GM19395 (cell line): ENCODE data around the gene TMEM37.

Experiments
- ATAC-seq: cut with Tn5 transposase; IDR thresholded peaks from one replicate; pipeline ENCODE4 v1.9.1; 2021; ENCODE audit warnings: mild to moderate bottlenecking, moderate library complexity; ENCODE audit not compliant: unreplicated experiment

The TMEM37 gene

DNA sequence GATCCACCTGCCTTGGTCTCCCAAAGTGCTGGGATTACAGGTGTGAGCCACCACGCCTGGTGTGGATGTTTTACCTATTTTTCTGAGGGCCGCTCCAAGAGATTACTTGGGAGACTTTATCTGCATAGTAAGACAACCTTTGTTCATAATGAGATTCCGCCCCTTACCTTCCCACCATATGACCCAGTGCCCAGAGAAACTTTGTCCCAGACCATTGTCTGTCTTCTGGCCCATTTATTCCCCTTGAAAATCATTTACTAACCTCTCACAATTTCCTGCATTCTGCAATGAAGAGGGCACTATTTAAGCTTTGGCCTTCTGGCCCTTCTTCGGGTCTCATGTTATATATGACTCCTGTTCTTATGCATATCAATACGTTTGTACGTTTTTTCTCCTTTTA, 13.7 kb upstream of the TMEM37 start:
- ATAC-seq = no peak

DNA sequence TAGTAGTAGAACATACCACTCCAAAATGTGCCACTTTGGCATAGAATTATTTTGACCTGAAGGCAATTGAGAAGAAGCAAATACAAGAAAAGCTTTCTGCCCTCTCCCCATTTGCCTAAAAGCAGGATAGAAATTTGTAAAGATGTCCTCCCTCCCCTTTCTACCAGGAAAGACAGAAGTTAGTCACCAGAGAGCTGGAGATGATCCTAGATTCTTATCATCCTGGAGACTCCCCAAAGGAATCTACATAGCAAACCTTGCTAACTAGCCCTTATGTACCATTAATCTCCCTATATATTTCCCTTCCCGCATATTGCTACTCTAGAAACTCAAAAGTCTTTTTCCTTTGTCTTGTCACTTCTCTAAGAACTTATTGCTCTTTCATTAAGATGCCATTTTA, 12.6 kb upstream of the TMEM37 start:
- ATAC-seq = no peak

DNA sequence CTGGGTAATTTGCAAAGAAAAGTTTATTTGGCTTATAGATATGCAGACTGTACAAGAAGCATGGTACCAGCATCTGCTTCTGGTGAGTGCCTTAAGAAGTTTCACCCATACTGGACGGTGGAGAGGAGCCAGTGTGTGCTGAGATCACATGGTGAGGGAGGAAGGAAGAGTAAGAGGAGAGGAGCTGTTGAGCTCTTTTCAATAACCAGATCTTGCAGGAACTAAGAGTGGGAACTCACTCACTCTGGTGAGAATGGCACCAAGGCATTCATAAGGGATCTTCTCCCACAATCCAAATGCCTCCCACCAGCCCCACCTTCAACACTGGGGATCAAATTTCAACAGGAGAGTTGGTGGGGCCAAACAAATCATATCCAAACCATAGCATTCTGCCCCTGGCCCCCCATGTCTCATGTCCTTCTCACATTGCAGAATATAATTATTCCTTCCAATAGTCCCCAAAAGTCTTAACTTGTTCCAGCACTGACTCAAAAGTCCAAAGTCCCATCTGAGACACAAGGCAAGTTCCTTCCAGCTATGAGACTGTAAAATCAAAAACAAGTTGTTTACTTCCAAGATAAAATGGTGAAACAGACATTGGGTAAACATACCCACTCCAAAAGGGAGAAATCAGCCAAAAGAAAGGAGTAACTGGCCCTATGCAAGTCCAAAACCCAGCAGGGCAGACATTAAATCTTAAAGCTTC, 11.7 kb upstream of the TMEM37 start:
- ATAC-seq = no peak

DNA sequence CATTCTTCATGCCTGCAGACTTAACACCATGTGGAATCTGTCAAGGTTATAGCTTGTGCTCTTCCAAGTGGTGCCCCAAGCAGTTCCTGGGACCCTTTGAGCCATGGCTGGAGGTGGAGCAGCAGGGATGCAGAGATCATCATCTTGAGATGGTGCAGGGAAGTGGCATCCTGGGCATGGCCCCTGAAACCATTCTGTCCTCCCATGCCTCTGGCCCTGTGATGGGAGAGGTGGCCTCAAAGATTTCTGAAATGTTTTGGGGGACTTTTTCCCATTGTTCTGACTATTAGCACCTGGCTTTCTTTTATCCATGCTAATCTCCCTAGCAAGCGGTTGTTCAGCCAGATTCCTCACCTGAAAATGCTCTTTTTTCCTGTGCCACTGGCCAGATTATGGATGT, 10.3 kb upstream of the TMEM37 start:
- ATAC-seq = no peak

DNA sequence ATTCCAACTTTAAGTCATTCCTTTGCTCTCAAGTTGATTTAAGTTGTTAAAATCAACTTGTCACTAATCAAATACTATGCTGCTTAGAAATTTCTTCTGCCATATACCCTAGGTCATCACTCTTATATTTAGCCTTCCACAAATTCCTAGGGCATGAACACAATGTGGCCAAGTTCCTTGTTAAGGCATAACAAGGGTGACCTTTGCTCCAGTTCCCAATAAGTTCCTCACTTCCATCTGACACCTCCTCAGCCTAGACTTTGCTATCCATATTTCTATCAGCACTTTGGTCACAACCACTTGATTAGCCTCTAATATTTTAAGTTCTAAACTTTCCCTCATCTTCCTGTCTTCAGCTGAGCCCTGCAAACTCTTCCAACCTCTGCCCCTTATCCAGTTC, 9.9 kb upstream of the TMEM37 start:
- ATAC-seq = no peak

DNA sequence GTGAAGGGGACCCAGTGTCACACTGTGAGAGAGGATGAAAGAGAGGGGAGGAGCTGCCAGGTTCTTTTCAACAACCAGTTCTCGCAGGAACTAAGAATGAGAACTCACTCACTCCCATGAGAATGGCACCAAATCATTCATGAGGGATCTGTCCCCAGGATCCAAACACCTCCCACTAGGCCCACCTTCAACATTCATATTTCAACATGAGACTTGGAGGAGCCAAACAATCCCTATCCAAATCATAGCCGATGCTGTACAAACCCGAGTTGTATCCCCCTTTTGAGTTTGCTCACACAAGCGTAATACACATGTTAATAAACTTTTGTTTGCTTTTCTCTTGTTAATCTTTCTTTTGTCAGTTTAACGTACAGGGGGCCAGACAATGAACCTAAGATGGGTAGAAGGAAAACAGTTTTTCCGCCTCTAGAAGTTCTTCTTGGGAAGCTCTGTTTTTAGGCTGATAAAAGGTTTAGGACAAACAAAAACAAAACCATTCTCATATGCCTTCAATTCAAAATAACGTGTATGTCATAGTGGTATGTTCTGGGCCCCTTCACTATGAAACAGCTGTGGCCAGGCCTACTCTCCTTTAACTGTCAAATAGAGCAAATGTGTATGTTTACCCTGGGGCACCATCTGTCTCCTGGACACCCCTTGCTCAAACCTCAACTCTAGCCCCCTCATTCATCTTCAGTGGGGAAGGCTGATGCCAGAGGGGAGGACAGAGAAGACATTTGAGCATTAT, 9.1 kb upstream of the TMEM37 start:
- no peak for ATAC-seq

DNA sequence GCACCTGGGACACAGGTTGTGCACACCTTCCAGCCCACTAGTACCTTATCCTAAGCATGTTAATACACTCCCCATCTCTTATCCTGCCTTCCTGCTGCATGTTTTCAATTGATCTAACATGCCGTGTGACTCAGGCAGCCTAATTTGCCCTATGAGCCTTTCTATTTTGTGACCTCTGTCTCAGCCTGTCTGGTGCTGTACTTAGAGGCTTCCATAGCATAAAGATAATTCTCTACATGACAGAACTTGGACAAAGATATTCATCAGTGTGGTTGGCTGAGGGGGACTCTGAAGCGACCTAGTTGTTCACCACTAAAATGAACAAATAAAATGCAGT, 8.6 kb upstream of the TMEM37 start:
- ATAC-seq = no peak

DNA sequence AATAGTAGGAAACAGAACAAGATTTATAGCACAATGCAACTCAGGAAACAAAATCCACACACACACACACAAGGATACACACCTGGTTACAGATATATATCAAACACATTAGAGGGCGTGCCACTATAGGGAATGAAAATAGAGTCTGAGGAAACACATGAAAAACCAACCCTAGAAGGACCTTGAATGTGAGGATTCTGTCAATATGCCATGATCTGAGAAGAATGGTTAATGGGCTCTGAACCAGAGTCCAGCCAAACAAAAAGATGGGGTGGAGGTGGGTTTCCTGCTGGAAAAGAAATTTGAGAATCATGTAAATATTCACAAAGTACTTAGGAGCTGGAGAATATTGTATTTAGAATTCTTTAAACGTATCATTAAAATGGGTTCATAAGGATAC, 7.8 kb upstream of the TMEM37 start:
- ATAC-seq = no peak

DNA sequence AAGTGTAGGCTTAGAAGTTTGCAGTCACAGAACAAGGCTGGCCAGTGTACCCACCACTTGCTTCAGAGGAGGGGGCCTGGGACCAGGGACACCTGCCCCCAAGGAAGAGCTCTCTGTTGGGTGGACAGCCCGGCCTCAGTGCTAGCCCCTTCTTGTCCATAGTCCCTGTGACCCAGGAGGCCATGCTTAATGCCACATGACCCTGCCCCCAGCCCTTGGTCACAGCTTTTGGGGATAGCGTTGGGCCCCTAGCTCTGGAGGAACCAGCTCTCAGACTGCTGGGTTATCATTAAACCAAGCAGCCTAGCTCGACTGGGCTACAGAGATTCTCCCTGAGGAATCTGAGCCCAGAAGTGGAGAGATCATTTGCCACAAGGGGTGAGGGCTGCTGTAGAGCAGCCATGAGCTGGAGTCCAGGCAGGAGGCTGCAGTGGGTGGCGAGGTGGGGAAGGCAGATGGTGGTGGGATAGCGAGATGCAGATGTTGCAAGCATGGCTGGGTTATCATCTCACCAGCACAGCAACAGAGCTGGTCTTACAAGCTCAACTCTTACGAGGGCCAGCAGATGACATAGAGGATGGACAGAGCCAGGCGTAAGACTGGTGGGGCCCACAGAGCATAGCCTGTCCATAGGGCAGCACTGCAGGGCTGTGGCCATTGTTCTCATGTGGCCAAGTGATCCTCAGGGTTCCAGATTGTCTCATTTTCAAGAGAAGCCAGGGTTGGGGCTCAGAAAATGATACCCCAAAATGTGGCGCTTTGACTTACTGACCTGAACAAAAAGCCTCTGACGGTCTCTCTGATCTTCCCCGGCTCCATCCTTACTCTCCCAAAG, 7.2 kb upstream of the TMEM37 start:
- ATAC-seq = no peak

DNA sequence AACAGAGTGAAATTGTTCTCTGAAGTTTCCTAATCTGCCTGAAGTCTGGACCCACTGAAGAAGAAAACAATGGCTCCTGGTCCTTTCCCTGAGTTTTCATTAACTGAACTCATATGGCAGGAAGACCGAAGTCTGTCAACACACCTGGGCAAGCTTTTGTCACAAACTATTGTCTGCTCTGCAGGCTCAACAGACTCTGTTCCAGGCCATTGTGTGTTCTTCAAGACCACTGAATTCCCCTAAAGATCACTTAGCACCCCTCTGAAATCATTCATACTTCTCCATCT, 6.6 kb upstream of the TMEM37 start:
- ATAC-seq = no peak

DNA sequence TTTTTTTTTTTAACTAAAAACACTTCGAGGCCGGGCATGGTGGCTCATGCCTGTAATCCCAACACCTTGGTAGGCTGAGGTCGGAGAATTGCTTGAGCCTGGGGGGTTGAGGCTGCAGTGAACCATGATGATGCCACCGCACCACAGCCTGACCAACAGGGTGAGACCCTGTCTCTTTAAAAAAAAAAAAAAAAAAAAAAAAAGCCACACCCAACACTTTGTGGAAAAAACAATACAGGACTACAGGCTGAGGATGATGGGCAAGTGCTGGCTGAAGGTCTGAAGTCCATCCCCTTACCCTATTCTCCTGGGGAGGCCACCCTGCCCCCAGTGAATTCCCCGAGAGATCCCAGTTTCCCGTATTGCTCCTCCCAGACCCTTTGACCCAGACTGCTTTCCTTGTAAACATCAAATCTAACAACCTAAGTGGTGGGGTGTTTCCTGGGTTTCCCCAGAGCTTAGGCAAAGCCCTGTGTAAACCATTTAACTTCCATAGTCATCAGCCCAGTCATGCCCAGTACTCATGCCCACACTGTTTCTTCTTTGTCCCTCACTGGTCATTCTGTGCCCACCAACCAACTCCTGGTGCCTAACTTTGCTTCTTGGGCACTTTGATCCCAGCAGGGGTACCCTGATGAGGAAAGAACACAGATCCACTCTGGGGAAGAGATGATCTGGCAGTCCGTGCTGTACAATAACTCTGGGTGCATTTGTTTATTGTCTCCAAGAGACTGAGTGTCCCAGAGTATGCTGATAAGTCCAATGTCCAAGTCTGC, 5.8 kb upstream of the TMEM37 start:
- no peak for ATAC-seq

DNA sequence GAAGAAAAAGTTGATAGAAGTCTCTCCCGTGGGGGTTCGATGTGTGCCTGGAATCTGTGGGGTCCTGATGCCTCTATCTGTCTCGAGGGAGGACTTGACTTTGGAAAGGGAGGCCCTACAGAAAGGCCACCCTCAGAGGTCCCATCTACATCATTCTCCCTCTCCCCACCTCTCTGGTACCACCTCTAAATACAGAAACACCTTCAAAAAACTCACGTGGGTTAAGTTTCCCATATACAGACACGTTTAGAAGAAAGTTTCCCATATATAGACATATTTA, 5.3 kb upstream of the TMEM37 start:
- ATAC-seq = no peak

DNA sequence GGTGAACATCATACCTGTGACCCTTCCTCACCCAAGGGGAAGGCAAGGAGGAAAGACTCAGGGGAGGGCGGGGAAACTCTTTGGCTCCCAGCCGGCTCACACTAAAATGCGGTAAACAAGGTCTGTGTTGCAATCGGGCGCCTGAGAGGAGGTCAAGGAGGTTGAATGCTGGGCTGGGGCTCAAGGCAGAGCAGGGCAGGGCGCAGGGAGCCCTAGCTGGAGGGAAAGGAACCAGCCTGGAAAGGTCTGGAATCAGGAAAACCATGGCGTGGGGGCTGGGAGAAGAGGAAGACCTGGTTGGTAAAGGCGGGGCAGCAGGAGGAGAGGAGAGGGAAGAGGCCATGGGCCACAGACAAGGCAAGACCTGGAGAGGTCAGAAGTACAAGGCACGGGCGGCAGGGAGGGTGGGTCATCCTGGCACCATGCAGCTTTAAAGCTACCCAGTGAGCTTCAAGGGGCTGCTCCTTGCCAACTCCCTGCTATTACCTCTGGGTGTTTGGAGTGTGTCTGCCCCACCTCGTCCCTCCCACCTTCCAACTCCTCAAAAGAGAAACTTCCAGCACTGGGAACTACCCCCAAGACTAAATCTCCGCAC, 4.8 kb upstream of the TMEM37 start:
- ATAC-seq = no peak

DNA sequence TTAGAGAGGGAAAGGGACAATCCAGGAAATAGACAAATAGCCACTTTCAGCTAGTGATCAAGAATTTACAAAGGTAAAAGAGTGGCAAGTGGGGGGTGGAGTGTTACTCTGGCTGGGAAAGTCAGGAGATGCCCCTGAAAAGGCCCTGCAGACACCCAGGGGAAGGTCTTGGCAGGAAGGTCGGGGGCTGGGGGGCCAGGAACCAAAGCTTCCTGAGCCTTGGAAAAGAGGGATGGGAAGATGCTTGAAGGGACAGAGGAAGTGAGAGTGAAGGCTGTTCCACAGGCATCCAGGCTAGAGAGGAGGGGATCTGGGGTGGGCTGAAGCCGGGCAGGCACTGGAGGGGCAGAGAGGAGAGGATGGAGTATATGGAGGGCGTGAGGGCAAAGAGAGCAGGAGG, 3.9 kb upstream of the TMEM37 start:
- ATAC-seq = no peak

DNA sequence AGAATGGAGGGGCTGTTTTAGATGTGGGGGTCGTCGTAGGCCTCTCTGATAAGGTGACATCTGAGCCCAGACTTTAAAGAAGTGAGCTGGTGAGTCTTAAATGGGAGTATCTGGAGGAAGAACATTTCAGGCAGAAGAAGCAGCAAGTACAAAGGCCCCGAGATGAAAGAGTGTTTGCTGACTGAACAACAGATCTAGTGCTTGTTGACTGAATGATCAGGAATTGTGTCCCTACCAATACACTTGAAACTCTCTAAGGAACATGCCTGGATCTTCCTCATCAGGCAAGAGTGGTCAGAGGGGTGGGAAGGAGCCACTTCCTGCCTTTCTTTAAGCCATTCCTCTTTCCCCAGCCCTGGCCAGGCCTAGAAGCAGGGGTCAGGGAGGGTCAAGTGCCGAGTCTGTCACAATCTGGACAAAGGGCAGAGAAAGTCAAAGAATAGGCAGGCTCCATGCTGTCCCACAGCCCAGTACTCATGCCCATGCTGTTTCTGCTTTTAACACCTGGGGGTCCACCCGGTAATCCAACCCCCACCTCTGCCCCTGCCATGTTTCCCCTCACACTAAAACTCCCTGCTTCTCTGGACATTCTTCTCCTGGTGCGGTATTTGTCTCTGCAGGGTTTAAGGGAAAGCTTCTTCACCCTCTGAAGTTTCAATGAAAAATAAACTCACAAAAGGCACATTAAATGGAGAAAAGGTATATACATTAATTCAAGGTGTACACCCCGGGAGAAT, 3.0 kb upstream of the TMEM37 start:
- ATAC-seq = no peak

DNA sequence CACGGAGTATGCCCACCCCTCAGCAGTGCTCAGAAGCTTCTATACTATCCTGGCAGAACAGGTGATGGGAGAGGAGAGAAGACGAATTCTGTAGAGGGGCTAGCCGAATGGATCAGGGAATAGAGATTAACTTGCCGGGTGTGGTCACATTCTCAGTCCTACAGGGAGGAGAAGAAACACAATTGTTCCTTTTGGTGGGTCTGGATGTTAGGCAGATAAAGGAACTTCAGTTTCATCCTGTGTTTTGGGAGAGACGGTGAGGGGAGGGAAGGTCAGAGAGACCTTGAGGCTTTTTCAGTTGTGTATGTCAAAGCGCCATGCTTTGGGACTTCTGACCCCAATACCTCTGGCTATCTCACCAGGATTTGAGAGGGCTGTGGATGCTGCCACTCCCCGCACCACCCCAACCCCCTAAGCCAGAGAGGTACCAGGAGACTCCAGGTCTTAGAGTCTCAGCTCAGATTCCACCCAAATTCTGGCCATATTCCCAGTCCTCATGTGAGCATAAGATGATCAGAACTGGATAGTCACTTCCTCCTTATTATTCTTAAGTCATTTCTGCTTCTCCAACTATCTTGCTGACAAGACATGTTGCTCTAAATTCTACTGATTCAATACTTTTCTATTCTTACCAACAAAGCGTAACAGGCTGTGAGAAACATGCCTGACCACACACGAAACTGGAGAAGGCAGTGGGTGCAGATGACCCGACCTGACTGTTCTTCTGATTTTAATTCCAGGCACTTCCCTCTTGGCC, 2.3 kb upstream of the TMEM37 start:
- ATAC-seq = no peak

DNA sequence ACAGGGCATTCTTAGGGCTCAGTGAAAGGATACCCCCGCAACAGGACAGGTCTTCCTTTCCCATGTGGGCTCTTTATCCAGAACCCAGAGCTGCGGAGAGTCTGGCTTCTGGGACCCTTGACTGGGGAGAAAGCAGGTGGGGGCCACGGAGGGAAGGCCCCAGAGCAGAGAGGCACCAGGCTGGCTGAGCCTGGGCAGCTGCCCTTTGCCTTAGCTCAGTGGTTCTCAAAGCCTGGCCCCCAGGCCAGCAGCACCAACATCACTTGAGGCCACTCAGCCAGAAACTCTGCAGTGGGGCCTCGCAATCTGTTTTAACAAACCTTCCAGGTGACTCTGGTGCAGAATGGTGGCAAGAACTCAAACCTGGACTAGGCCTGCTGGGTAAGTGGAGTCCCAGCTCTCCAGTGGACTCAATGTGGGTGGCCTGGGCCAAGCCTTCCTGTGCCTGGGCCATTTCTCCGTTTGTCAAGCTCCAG, 1.6 kb upstream of the TMEM37 start:
- ATAC-seq = no peak

DNA sequence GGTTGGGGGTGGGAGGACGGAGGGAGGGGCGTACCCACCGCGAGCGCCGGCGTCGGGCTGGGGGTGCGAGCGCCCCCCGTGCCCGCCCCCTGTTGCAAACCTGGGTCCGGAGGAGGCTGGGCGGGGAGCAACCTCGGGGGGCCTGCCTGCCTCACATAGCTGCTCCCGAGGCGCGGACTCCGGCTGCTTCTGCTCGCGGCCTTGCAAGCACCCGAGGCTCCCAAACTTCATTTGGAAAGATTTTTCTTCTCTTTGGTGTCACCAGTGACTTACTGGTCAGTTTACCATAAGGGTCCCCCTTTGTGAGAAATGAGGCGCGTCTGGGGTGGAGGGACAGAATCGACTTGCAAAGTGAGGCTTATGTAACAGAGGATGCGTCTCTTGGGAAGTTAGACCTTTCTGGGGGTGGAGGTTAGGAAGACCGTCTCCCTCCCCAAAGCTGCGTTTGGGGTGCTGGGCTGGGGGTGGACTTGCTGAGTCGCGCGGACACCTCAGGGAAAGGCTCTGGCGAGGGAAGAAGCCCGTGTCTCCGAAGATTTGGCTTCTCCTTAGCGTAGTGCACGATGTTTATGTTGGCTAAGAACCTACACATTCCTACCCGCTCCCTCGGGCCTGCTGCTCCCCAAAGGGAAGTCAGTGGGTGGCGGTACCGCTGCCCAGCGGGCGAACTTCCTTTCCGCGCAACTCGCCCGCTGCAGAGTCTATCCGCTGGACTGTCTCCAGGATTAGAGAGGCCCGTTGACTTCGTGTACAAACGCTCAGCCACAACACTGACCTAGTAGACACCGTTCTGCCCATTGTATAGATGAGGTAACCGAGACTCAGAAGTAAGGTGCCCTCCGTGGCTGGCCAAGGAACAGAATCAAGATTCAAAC, 559 bp downstream of the TMEM37 start:
- peak; percentile 2 for ATAC-seq
